Neuron (in vitro differentiated cells): ENCODE measurements around the gene OOSP2.
"Not testable (repeated sequence)": the region's sequence is repeated elsewhere in the genome, so short reads cannot be mapped to it uniquely, and the experiment has no call there.

ENCODE experiments used
- H2AFZ ChIP-seq: one replicate; pipeline ENCODE4 v1.6.1; 2013; ENCODE audit warnings: low read depth, mild to moderate bottlenecking, inconsistent platforms, low read length, moderate library complexity
- H3K27me3 ChIP-seq: one replicate; pipeline ENCODE4 v1.6.1; 2013; ENCODE audit warnings: low read length; ENCODE audit not compliant: insufficient read depth
- H3K36me3 ChIP-seq: one replicate; pipeline ENCODE4 v1.6.1; 2013; ENCODE audit warnings: low read length; ENCODE audit not compliant: insufficient read depth
- H3K4me1 ChIP-seq: one replicate; pipeline ENCODE4 v1.6.1; 2013; ENCODE audit warnings: low read length; ENCODE audit not compliant: insufficient read depth
- H3K4me3 ChIP-seq: 2 replicates; pipeline ENCODE4 v1.5.1; 2013; ENCODE audit warnings: mild to moderate bottlenecking, low read length, moderate library complexity
- H3K9me3 ChIP-seq: one replicate; pipeline ENCODE4 v1.6.1; 2013; ENCODE audit warnings: low read length

OOSP2 gene

GRCh38 chr11:60059052-60059451, 18.8 kb downstream of the OOSP2 start:
- no peaks in the 10 kb centered on the region for H3K36me3 ChIP-seq
- H3K27me3 ChIP-seq = no peaks in the 10 kb centered on the region
- H2AFZ ChIP-seq = no peak overlapping the region
- H3K9me3 ChIP-seq = no peaks in the 10 kb centered on the region
- H3K4me1 ChIP-seq = no peaks in the 10 kb centered on the region
- H3K4me3 ChIP-seq = no peak overlapping the region

DNA sequence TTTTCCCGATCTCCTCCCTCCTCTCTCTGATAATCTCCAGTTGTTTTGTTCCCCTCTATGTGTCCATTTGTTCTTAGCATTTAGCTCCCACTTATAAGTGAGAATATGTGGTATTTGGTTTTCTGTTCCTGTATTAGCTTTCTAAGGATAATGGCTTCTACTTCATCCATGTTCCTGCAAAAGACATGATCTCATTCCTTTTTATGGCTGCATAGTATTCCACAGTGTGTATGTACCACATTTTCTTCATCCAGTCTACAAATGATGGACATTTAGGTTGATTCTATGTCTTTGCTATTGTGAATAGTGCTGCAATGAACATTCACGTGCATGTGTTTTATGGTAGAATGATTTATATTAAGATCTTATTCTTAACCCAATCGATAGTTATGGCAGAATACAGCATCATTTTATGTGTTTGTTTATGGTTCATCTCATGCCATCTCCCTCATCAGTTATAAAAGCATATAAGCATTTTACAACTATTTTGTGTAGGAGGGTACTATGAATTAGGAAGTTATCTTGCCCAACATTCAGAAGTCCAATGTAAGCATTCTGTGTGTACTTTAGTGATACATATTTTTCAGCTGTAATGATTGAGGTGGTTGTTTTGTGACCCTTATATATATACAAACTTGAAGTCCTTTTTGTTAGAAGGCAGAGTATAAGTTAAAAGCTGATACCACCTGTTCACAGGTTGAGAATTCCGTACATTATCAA, 19.5 kb downstream of the OOSP2 start:
- H3K27me3 ChIP-seq = no peaks in the 10 kb centered on the region
- H2AFZ ChIP-seq = no peak overlapping the region
- H3K4me1 ChIP-seq = no peaks in the 10 kb centered on the region
- H3K36me3 ChIP-seq = no peaks in the 10 kb centered on the region
- H3K4me3 ChIP-seq = no peak overlapping the region
- H3K9me3 ChIP-seq = no peaks in the 10 kb centered on the region

- no peaks in the 10 kb centered on the region for H3K9me3 ChIP-seq
- no peaks in the 10 kb centered on the region for H3K36me3 ChIP-seq
- H3K4me3 ChIP-seq = no peak overlapping the region
- no peaks in the 10 kb centered on the region for H3K27me3 ChIP-seq
- no peaks in the 10 kb centered on the region for H3K4me1 ChIP-seq
- H2AFZ ChIP-seq = no peak overlapping the region
Observed at GRCh38 chr11:60064111-60064510, 23.9 kb downstream of the OOSP2 start.

DNA sequence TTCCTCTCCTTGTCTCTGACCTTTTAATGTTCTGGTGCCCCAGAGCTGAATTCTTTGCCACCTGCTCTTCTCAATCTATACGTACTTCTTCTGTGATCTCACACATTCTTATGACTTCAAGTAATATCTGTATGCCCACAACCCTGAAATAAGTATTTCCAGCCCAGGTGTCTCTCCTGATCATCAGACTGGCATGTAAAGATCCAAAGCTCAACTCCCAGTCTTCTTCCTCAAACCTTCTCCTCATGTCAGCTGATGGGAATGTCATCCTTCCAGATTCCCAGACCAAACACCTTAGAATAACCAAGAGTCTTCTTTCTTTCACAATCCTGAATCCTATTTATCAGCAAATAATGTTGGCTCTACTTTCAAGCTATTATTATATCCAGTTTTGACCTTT, 25.6 kb downstream of the OOSP2 start:
- no peaks in the 10 kb centered on the region for H3K4me1 ChIP-seq
- no peak overlapping the region for H3K4me3 ChIP-seq
- no peaks in the 10 kb centered on the region for H3K9me3 ChIP-seq
- no peaks in the 10 kb centered on the region for H3K36me3 ChIP-seq
- no peaks in the 10 kb centered on the region for H3K27me3 ChIP-seq
- H2AFZ ChIP-seq = no peak overlapping the region

DNA sequence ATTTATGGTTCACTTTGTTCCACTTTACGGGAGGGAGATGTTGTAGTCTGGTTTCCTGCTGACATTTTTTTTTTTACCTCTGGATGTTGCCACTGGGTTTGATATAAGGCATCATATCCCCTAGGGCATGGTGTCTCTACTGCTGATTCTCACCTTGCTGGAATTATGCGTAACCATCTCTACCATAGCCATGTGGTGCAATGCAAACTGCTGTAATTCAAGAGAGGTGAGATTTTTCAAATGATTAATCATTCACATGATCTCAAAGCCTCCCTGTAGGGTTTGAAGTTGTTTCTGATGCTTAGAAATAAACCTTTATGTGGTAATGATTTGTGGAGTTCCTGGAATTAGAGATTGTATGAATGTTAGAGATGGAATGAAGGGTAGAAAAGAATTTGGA, 29.2 kb downstream of the OOSP2 start:
- no peaks in the 10 kb centered on the region for H3K27me3 ChIP-seq
- H3K36me3 ChIP-seq = no peaks in the 10 kb centered on the region
- no peaks in the 10 kb centered on the region for H3K4me1 ChIP-seq
- H3K4me3 ChIP-seq = no peak overlapping the region
- H2AFZ ChIP-seq = no peak overlapping the region
- no peaks in the 10 kb centered on the region for H3K9me3 ChIP-seq

DNA sequence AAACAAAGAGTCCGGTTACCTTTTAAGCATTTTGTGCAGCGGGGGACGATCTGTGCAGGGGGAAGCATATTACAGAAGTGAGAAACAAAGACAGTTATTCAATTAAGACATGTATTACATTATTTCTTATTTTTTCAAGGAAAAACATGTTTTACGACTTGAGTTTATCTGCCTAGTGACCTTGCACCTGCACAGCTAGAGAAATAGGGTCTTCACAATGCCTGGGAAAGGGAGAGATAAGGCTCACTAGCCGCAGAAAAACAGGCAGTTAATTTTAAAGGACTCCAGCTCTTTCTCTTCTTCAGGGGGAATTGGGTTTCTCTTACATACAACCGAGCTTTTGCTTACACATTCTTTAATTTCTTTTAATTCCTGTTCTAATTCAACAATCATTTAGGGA, 31.4 kb downstream of the OOSP2 start:
- not testable (repeated sequence) for H3K4me1 ChIP-seq, H3K36me3 ChIP-seq, H3K27me3 ChIP-seq, H3K9me3 ChIP-seq, H3K4me3 ChIP-seq, H2AFZ ChIP-seq

- Histone ChIP-seq H3K4me3 (no peak overlapping the region), H3K36me3 (no peaks in the 10 kb centered on the region), H3K4me1 (no peaks in the 10 kb centered on the region), H3K27me3 (no peaks in the 10 kb centered on the region), H2AFZ (no peak overlapping the region), H3K9me3 (no peaks in the 10 kb centered on the region)
Observed at GRCh38 chr11:60077216-60077817, 37.1 kb downstream of the OOSP2 start.

- no peaks in the 10 kb centered on the region for H3K4me1 ChIP-seq
- no peak overlapping the region for H3K4me3 ChIP-seq
- no peak overlapping the region for H2AFZ ChIP-seq
- no peaks in the 10 kb centered on the region for H3K27me3 ChIP-seq
- H3K9me3 ChIP-seq = no peaks in the 10 kb centered on the region
- H3K36me3 ChIP-seq = no peaks in the 10 kb centered on the region
Observed at GRCh38 chr11:60077981-60078380, 37.8 kb downstream of the OOSP2 start.

DNA sequence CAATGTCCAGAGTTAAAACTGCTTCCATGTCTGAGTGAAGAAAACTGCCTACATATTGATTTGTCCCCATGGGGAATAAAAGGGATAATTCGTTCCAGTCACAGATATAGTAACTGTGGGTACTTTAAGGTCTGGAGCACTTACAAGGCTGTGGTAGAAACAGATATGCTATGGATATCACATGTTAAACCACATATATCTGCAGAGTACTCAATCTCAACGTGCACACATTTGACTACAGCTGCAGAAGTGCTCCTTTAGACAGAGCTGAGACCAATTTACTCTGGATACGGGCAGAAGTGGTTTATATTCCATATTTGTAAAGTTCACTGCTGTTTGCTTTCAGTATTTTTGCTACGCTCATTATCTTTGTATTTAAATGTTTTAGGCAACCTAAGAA, 38.5 kb downstream of the OOSP2 start:
- Histone ChIP-seq H3K36me3 (no peaks in the 10 kb centered on the region), H3K4me3 (no peak overlapping the region), H2AFZ (no peak overlapping the region), H3K9me3 (no peaks in the 10 kb centered on the region), H3K27me3 (no peaks in the 10 kb centered on the region), H3K4me1 (no peaks in the 10 kb centered on the region)

- Histone ChIP-seq H3K27me3 (no peaks in the 10 kb centered on the region), H2AFZ (no peak overlapping the region), H3K36me3 (no peaks in the 10 kb centered on the region), H3K4me3 (no peak overlapping the region), H3K9me3 (no peaks in the 10 kb centered on the region), H3K4me1 (no peaks in the 10 kb centered on the region)
Observed at GRCh38 chr11:60080535-60080934, 40.3 kb downstream of the OOSP2 start.

DNA sequence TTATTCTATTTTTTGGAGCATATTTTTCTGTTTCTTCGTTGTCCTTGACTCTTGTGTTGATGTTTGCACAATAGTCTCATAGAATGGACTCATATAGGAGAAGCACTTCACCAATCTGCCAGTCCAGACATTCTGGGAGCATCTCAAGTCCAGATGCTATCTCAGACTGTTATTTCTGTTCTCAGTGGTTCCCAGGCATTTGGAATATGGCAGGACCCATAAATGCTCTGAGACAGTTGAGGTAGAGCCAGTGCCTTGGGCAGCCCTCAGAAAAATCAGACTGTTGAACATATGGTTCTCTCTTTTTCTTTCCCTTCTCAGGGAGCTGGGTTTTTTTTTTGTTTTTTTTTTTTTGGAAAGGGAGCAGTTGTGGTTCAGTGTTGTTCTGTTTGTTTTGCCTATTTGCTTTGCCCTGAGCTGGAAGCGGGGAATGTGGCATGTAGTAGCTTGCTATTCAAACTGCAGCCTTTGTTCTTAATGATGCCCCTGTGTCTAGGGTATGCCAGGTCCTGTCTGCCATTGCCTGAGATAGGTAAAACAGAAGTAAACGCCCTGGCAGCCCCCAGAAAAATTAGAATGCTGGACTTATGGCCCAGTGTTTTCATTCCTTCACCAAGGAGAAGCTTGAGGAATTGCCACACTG, 44.5 kb downstream of the OOSP2 start:
- H3K36me3 ChIP-seq = no peaks in the 10 kb centered on the region
- H3K4me3 ChIP-seq = no peak overlapping the region
- no peak overlapping the region for H2AFZ ChIP-seq
- no peaks in the 10 kb centered on the region for H3K4me1 ChIP-seq
- H3K9me3 ChIP-seq = no peaks in the 10 kb centered on the region
- H3K27me3 ChIP-seq = no peaks in the 10 kb centered on the region

- Histone ChIP-seq H2AFZ (no peak overlapping the region), H3K4me3 (no peak overlapping the region), H3K36me3 (no peaks in the 10 kb centered on the region), H3K4me1 (no peaks in the 10 kb centered on the region), H3K27me3 (no peaks in the 10 kb centered on the region), H3K9me3 (no peaks in the 10 kb centered on the region)
Observed at GRCh38 chr11:60085909-60086308, 45.7 kb downstream of the OOSP2 start.

DNA sequence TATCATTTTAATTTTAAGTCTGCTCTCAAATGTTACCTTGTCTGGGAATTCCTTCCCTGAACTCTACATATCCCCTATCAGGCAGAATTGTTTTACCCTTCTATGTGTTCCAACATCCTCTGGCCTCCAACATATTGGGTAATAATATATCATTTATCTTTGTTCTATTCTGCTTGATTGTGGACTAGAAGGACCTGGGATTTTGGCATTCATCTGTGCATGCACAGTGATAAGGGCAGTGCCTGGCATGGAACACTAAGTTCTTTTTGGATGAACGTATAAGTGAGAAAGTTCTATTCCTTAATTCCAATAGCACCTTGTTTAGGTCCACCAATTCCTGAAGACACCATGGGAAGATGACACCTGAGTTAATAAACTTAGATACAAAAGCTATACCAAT, 47.0 kb downstream of the OOSP2 start:
- Histone ChIP-seq H3K4me1 (no peaks in the 10 kb centered on the region), H3K4me3 (no peak overlapping the region), H3K9me3 (no peaks in the 10 kb centered on the region)

More for the DNA sequence above, 47.0 kb downstream of the OOSP2 start:
- no peaks in the 10 kb centered on the region for H3K27me3 ChIP-seq
- no peaks in the 10 kb centered on the region for H3K36me3 ChIP-seq
- H2AFZ ChIP-seq = no peak overlapping the region
